DND-41 (cell line): ENCODE results near the gene SLC41A1.

Source experiments
- ATAC-seq: fragments of 200-7000 bp; cut with Tn5 transposase; 3 replicates; pipeline ENCODE4 v1.9.1; 2021; ENCODE audit warnings: low read depth; ENCODE audit not compliant: insufficient read depth
- DNase-seq: peaks from one replicate; pipeline ENCODE4 v3.0.0-alpha.2; 2020
- H2AFZ ChIP-seq: 2 replicates; pipeline ENCODE4 v1.6.0; 2012; ENCODE audit warnings: low read depth, low read length
- H3K27ac ChIP-seq: 2 replicates; pipeline ENCODE4 v1.5.1; 2012; ENCODE audit warnings: low read length, inconsistent platforms
- H3K27me3 ChIP-seq: fragments of 200-600 bp; sonication (generic); 2 replicates; pipeline ENCODE4 v1.6.0; 2012; ENCODE audit warnings: low read length, mild to moderate bottlenecking, inconsistent platforms; ENCODE audit not compliant: insufficient read depth, poor library complexity
- H3K36me3 ChIP-seq: 2 replicates; pipeline ENCODE4 v1.5.1; 2012; ENCODE audit warnings: low read length, inconsistent platforms; ENCODE audit not compliant: insufficient read depth
- H3K4me1 ChIP-seq: 2 replicates; pipeline ENCODE4 v1.5.1; 2012; ENCODE audit warnings: mild to moderate bottlenecking, low read length; ENCODE audit not compliant: insufficient read depth
- H3K4me2 ChIP-seq: 2 replicates; pipeline ENCODE4 v1.6.0; 2012; ENCODE audit warnings: mild to moderate bottlenecking, moderate library complexity, low read length, inconsistent platforms; ENCODE audit not compliant: insufficient read depth
- H3K4me3 ChIP-seq, 2 experiments: fragments of 200-600 bp in 1 of 2; shearing (Covaris generic) in 1 of 2; 2 replicates each; pipeline ENCODE4 v1.5.1; 2012 to 2016; ENCODE audit warnings: inconsistent platforms in 2 of 2, low read length in 2 of 2, mild to moderate bottlenecking in 2 of 2, low read depth in 1 of 2, moderate library complexity in 1 of 2
- H3K79me2 ChIP-seq: 2 replicates; pipeline ENCODE4 v1.6.0; 2012; ENCODE audit warnings: low read length, inconsistent platforms; ENCODE audit not compliant: insufficient read depth
- H3K9ac ChIP-seq: 2 replicates; pipeline ENCODE4 v1.6.0; 2012; ENCODE audit warnings: low read depth, mild to moderate bottlenecking, inconsistent platforms, low read length, moderate library complexity
- H3K9me3 ChIP-seq: 2 replicates; pipeline ENCODE4 v1.5.1; 2012; ENCODE audit warnings: low read length, moderate library complexity, mild to moderate bottlenecking, inconsistent platforms; ENCODE audit not compliant: insufficient read depth, severe bottlenecking
- H4K20me1 ChIP-seq: 2 replicates; pipeline ENCODE4 v1.6.0; 2012; ENCODE audit warnings: low read length; ENCODE audit not compliant: insufficient read depth
- EZH2 ChIP-seq: IDR thresholded peaks from 3 replicates; pipeline ENCODE4 v1.6.1; 2012; ENCODE audit warnings: borderline replicate concordance, low read depth, mild to moderate bottlenecking, moderate library complexity, low read length, inconsistent platforms; ENCODE audit not compliant: severe bottlenecking
- TF ChIP-seq, protein P1 (sequence below): IDR thresholded peaks from 2 replicates; pipeline ENCODE4 v1.5.1; 2012; ENCODE audit warnings: borderline replicate concordance, low read length, moderate library complexity, mild to moderate bottlenecking; ENCODE audit not compliant: poor library complexity, severe bottlenecking; ENCODE audit errors: extremely low read depth

Gene SLC41A1

DNA sequence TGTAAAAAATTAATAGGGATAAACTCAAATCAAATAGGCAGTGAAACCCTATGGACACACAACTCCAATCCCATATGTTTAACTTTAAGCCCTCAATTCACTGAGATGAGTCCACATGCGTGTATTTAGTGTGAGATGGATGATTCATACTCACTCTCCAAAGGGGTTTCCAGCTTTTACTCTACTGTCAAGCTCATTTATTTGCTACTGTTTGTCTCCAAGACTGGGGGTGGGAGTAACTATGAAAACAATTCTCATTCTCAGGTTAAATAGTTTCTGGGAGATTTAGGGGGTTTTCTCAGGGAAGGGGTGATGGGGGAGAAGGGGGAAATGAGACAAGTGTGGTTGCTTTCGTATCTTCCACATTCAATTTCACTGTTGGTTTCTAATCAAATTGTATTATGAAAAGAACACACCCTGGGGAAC lies 40.4 kb downstream of the SLC41A1 start:
- no peak overlapping the region for H3K27ac ChIP-seq
- peaks cover 12% of the 10 kb centered on the region; the same call in 1 of the 2 replicates for H3K36me3 ChIP-seq
- no peak overlapping the region for H2AFZ ChIP-seq
- ATAC-seq (no peak), DNase-seq (no peak)
- peaks cover 20% of the 10 kb centered on the region for H3K4me1 ChIP-seq
- H3K4me2 ChIP-seq: no peak overlapping the region
- TF ChIP-seq EZH2: no peak
- TF ChIP-seq, protein P1, sequence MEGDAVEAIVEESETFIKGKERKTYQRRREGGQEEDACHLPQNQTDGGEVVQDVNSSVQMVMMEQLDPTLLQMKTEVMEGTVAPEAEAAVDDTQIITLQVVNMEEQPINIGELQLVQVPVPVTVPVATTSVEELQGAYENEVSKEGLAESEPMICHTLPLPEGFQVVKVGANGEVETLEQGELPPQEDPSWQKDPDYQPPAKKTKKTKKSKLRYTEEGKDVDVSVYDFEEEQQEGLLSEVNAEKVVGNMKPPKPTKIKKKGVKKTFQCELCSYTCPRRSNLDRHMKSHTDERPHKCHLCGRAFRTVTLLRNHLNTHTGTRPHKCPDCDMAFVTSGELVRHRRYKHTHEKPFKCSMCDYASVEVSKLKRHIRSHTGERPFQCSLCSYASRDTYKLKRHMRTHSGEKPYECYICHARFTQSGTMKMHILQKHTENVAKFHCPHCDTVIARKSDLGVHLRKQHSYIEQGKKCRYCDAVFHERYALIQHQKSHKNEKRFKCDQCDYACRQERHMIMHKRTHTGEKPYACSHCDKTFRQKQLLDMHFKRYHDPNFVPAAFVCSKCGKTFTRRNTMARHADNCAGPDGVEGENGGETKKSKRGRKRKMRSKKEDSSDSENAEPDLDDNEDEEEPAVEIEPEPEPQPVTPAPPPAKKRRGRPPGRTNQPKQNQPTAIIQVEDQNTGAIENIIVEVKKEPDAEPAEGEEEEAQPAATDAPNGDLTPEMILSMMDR: no peak
- no peaks in the 10 kb centered on the region for H4K20me1 ChIP-seq
- H3K9ac ChIP-seq: no peak overlapping the region
- no peak overlapping the region for H3K4me3 ChIP-seq
- H3K9me3 ChIP-seq: no peaks in the 10 kb centered on the region
- H3K27me3 ChIP-seq: no peaks in the 10 kb centered on the region
- peaks cover 2% of the 10 kb centered on the region for H3K79me2 ChIP-seq

- peaks cover 12% of the 10 kb centered on the region; the same call in 1 of the 2 replicates for H3K36me3 ChIP-seq
- H2AFZ ChIP-seq: no peak overlapping the region
- H3K9ac ChIP-seq: no peak overlapping the region
- H3K4me3 ChIP-seq: no peak overlapping the region
- H3K4me2 ChIP-seq: no peak overlapping the region
- no peak overlapping the region for H3K27ac ChIP-seq
- no peak for DNase-seq
- H3K4me1 ChIP-seq: peaks cover 15% of the 10 kb centered on the region
- H3K79me2 ChIP-seq: peaks cover 2% of the 10 kb centered on the region
- TF ChIP-seq, protein P1: no peak
- TF ChIP-seq EZH2: no peak
- no peak for ATAC-seq
- no peaks in the 10 kb centered on the region for H4K20me1 ChIP-seq
- no peaks in the 10 kb centered on the region for H3K9me3 ChIP-seq
- H3K27me3 ChIP-seq: no peaks in the 10 kb centered on the region
These were observed 42.4 kb downstream of the SLC41A1 start for GRCh38 chr1:205770618-205771017.

DNA sequence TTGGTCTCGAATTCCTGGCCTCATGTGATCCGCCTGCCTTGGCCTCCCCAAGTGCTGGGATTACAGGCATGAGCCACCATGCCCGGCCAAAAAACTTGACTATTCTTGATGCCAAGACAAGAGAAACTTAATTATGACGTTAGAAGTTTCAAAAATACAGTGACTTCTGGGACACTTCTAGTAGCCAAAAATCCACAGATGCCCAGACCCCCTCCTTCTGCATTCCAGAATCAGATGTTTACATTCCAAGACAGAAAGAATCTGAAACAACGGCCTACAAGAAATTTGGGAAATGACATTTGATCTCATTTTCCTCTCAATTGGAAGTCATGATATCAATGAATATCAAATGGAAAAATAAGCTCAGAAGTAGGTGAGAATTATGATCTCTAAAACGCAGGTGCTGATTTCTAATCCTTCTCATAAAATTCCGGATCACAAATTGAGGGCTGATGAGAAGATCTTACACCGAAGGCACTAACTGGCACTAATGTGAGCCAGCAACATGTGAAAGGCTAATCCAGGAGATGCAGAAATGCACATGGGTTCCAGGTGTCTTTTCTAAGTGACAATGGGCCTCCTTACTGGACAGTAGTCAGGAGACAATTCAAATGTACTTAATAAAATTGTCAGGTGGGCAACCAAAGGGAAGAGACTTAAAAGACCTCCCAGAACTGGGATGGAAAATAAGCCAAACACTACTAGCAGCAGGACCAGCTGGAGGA lies 43.2 kb downstream of the SLC41A1 start:
- no peak overlapping the region for H3K4me2 ChIP-seq
- peaks cover 11% of the 10 kb centered on the region for H3K4me1 ChIP-seq
- H4K20me1 ChIP-seq: no peaks in the 10 kb centered on the region

More for the DNA sequence above, 43.2 kb downstream of the SLC41A1 start:
- H3K9ac ChIP-seq: no peak overlapping the region
- peaks cover 12% of the 10 kb centered on the region; the same call in 1 of the 2 replicates for H3K36me3 ChIP-seq
- peaks cover 2% of the 10 kb centered on the region for H3K79me2 ChIP-seq
- DNase-seq (no peak), ATAC-seq (no peak)
- no peak overlapping the region for H3K27ac ChIP-seq
- no peaks in the 10 kb centered on the region for H3K27me3 ChIP-seq
- TF ChIP-seq, protein P1: no peak
- TF ChIP-seq EZH2: no peak
- H3K9me3 ChIP-seq: no peaks in the 10 kb centered on the region
- H3K4me3 ChIP-seq: no peak overlapping the region
- no peak overlapping the region for H2AFZ ChIP-seq
